ENCODE results near the gene TFB1M. TPM values are rescaled to one million over a fixed set of nuclear protein-coding genes. Genes with fewer than 3 reads are reported as not detected.

The TFB1M gene
- total and polyA plus RNA-seq, 5 donors from 2014 or later: 10.5 to 26.5 (median 17.7) TPM

DNA sequence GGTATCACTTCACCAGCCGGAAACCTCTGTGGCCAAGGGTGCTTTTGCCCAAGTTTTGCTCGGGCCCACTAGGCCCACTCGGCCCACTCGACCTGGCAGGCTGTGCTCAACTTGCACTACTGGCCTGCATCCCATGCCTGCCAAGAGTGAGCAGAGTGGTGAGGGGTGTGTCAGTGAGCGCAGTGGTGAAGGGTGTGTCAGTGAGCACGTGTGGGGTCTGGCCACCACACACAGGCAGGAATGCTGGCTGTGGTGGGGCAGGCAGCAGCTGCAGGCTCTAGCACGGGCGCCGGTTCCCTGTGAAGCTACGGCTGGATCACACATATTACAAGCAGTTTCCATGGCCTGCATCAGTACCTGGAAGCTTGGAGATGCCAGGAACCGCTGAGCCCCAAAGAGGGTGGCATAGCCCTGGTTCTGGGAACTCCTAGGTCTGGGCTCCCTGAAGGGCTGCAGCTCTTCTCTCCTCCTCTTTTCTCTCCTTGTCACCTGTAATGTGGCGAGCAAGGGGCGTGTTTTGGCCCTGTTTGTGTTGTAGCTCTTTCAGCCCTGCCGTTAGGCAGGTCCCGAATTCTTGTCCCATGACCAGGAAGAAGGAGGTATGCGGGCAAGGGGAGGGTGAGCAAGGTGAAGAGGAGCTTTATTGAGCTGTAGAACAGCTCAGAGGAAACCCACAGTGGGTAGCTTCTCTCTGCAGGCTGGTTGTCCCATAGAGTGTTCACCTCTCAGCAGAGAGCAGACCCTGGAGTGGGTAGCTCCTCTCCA lies 101.5 kb downstream of the TFB1M start:
- no peak for DNase-seq
- Mint-ChIP-seq H3K9me3 (peaks cover 0 to 1% (median 0%) of the 10 kb centered on the region in 7 donors), H3K27me3 (peaks cover 4% of the 10 kb centered on the region), H3K4me1 (no peaks in the 10 kb centered on the region), H3K4me3 (no peak overlapping the region), H3K36me3 (no peaks in the 10 kb centered on the region), H3K27ac (no peak overlapping the region)
- ATAC-seq (ENCODE audit: low read depth in 2 of 2): no peak
- no peaks in the 10 kb centered on the region for H3K4me1 ChIP-seq (ENCODE audit: control insufficient read depth, insufficient read depth, low read length, poor library complexity, severe bottlenecking)
- H3K27me3 ChIP-seq (ENCODE audit: control insufficient read depth, insufficient read depth, low read length): no peaks in the 10 kb centered on the region
- no peak overlapping the region for H3K27ac ChIP-seq (ENCODE audit: insufficient read depth, low read length, poor library complexity, severe bottlenecking)
- no peaks in the 10 kb centered on the region for H3K9me3 ChIP-seq (ENCODE audit: control insufficient read depth in 2 of 2, low read length in 2 of 2)
- no peaks in the 10 kb centered on the region for H3K36me3 ChIP-seq (ENCODE audit: control insufficient read depth, insufficient read depth, low read length)
- H3K4me3 ChIP-seq (ENCODE audit: low read depth, low read length): no peak overlapping the region

- no peak overlapping the region for H3K4me3 ChIP-seq (ENCODE audit: low read depth, low read length)
- H3K36me3 Mint-ChIP-seq: no peaks in the 10 kb centered on the region
- no peak for ATAC-seq (ENCODE audit: low read depth in 2 of 2)
Observed at GRCh38 chr6:155212106-155212505, 102.2 kb downstream of the TFB1M start.

DNA sequence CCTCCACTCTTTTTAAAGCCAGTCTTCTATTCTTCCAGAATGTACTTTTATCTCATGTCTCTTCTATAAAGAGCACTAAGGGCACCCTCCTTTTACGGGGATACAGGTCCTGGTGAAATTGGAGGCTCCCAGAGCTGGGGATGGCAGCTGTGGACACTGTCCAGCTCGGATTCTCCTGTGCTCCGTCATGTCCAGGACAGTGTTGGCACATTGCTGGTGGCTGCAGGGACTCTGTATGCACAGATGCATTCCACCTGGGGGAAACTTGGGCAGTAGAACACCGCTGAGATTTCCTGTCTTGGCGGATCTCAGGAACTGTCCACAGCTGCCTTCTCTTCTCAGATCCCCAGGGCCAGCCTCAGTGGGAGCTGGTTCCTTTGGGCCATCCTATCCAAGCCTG lies 107.1 kb downstream of the TFB1M start:
- H3K4me3 Mint-ChIP-seq: no peak overlapping the region
- Histone ChIP-seq H3K27me3 (ENCODE audit: control insufficient read depth, insufficient read depth, low read length) (no peaks in the 10 kb centered on the region), H3K9me3 (ENCODE audit: control insufficient read depth in 2 of 2, low read length in 2 of 2) (no peaks in the 10 kb centered on the region), H3K4me3 (ENCODE audit: low read depth, low read length) (no peak overlapping the region), H3K36me3 (ENCODE audit: control insufficient read depth, insufficient read depth, low read length) (no peaks in the 10 kb centered on the region), H3K27ac (ENCODE audit: insufficient read depth, low read length, poor library complexity, severe bottlenecking) (no peak overlapping the region), H3K4me1 (ENCODE audit: control insufficient read depth, insufficient read depth, low read length, poor library complexity, severe bottlenecking) (no peaks in the 10 kb centered on the region)
- H3K36me3 Mint-ChIP-seq: no peaks in the 10 kb centered on the region
- ATAC-seq (ENCODE audit: low read depth in 2 of 2) (no peak), DNase-seq (no peak)
- peaks cover 0 to 1% (median 0%) of the 10 kb centered on the region in 7 donors for H3K9me3 Mint-ChIP-seq
- no peaks in the 10 kb centered on the region for H3K4me1 Mint-ChIP-seq
- no peak overlapping the region for H3K27ac Mint-ChIP-seq
- H3K27me3 Mint-ChIP-seq: no peaks in the 10 kb centered on the region

More at GRCh38 chr6:155212106-155212505, 102.2 kb downstream of the TFB1M start:
- H3K27ac Mint-ChIP-seq: no peak overlapping the region
- H3K36me3 ChIP-seq (ENCODE audit: control insufficient read depth, insufficient read depth, low read length): no peaks in the 10 kb centered on the region
- H3K9me3 ChIP-seq (ENCODE audit: control insufficient read depth in 2 of 2, low read length in 2 of 2): no peaks in the 10 kb centered on the region
- H3K27me3 ChIP-seq (ENCODE audit: control insufficient read depth, insufficient read depth, low read length): no peaks in the 10 kb centered on the region
- DNase-seq: no peak
- H3K4me3 Mint-ChIP-seq: no peak overlapping the region
- H3K4me1 Mint-ChIP-seq: no peaks in the 10 kb centered on the region
- H3K4me1 ChIP-seq (ENCODE audit: control insufficient read depth, insufficient read depth, low read length, poor library complexity, severe bottlenecking): no peaks in the 10 kb centered on the region
- H3K27me3 Mint-ChIP-seq: peaks cover 4% of the 10 kb centered on the region
- no peak overlapping the region for H3K27ac ChIP-seq (ENCODE audit: insufficient read depth, low read length, poor library complexity, severe bottlenecking)
- H3K9me3 Mint-ChIP-seq: peaks cover 0 to 1% (median 0%) of the 10 kb centered on the region in 7 donors

Other genes with a start within 250 kb of the TFB1M start
- gene CLDN20, start 50.5 kb downstream of the TFB1M start, total RNA-seq: not detected
- gene CLDN20, start 50.5 kb downstream of the TFB1M start, polyA plus RNA-seq: not detected
- gene NOX3, start 141.4 kb upstream of the TFB1M start, total RNA-seq: not detected
- gene NOX3, start 141.4 kb upstream of the TFB1M start, polyA plus RNA-seq: not detected